ENCODE results near the gene NOP53. TPM values are rescaled to one million over a fixed set of nuclear protein-coding genes. Genes with fewer than 3 reads are reported as not detected.

NOP53 gene
- total RNA-seq, 6 donors from 2014 or later: 261 to 432 (median 282) TPM

DNA sequence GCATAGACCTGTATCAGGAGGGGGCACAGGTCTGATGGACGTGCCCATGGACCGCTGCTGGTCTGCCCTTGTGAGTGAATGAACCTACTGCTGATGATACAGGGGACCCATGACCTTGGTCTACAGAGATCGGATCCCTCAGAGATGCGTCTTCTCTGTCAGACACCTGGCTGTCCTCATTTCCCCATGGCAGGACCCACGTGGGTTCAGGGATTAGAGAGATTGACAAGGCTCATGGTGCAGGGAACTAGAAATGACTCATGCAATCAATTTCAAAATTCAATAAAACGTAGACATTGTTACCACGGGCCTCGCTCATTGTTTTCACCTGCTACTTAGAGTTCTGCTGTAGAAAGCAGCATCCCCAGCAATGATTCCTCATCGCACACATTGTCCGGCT lies 60.0 kb downstream of the NOP53 start:
- no peaks in the 10 kb centered on the region for H3K4me1 ChIP-seq
- H3K27ac ChIP-seq: no peak overlapping the region
- no peaks in the 10 kb centered on the region for H3K36me3 ChIP-seq
- DNase-seq (no peak), ATAC-seq (ENCODE audit: low FRiP score in 2 of 2) (no peak)
- TF ChIP-seq, protein P1, sequence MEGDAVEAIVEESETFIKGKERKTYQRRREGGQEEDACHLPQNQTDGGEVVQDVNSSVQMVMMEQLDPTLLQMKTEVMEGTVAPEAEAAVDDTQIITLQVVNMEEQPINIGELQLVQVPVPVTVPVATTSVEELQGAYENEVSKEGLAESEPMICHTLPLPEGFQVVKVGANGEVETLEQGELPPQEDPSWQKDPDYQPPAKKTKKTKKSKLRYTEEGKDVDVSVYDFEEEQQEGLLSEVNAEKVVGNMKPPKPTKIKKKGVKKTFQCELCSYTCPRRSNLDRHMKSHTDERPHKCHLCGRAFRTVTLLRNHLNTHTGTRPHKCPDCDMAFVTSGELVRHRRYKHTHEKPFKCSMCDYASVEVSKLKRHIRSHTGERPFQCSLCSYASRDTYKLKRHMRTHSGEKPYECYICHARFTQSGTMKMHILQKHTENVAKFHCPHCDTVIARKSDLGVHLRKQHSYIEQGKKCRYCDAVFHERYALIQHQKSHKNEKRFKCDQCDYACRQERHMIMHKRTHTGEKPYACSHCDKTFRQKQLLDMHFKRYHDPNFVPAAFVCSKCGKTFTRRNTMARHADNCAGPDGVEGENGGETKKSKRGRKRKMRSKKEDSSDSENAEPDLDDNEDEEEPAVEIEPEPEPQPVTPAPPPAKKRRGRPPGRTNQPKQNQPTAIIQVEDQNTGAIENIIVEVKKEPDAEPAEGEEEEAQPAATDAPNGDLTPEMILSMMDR (IDR thresholded peaks at IDR 0.05): no peak
- TF ChIP-seq POLR2AphosphoS5 (IDR thresholded peaks at IDR 0.05) (no peak), POLR2A (IDR thresholded peaks at IDR 0.05) (no peak), EP300 (IDR thresholded peaks at IDR 0.05) (no peak)
- no peaks in the 10 kb centered on the region for H3K9me3 ChIP-seq
- no peaks in the 10 kb centered on the region for H3K27me3 ChIP-seq
- H3K4me3 ChIP-seq: no peak overlapping the region
- WGBS, 2 donors: 82% methylated on average over 10 of the region's 10 CpGs

DNA sequence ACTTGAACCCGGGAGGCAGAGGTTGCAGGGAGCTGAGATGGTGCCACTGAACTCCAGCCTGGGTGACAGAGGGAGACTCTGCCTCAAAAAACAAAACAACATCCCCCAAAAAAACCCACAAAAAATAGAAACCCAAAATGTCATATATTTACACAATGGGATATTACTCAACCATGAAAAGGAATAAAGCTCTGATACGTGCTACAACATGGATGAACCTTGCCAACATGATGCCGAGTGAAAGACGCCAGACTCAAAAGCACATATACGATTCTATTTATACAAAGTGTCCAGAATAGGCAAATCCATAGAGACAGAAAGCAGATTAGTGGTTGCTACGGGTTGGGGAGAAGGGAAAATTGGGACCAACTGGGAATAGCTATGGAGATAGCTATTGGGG lies 61.1 kb downstream of the NOP53 start:
- H3K27me3 ChIP-seq: no peaks in the 10 kb centered on the region
- no peaks in the 10 kb centered on the region for H3K4me1 ChIP-seq
- DNase-seq: no peak
- no peak overlapping the region for H3K4me3 ChIP-seq
- TF ChIP-seq POLR2AphosphoS5 (IDR thresholded peaks at IDR 0.05): no peak
- TF ChIP-seq, protein P1 (IDR thresholded peaks at IDR 0.05): no peak
- TF ChIP-seq POLR2A (IDR thresholded peaks at IDR 0.05): no peak
- no peak for TF ChIP-seq EP300 (IDR thresholded peaks at IDR 0.05)
- no peaks in the 10 kb centered on the region for H3K9me3 ChIP-seq
- H3K36me3 ChIP-seq: no peaks in the 10 kb centered on the region
- 90 to 94% methylated on average over 6 of the region's 6 CpGs for WGBS, 2 donors
- no peak for ATAC-seq (ENCODE audit: low FRiP score in 2 of 2)
- H3K27ac ChIP-seq: no peak overlapping the region

Small RNAs within 50 kb of the gene (small RNA-seq; reads per million reads assigned to genes)
- gene AC008745.1: 0 reads per million in 4 donors
- gene SNORD23: 0 reads per million in 4 donors

Other genes with a start within 250 kb of the NOP53 start
- gene NAPA, start 230.5 kb upstream of the NOP53 start, total RNA-seq: 100 to 1,000 TPM; 107 to 183 (median 152) TPM
- gene ZNF541, start 172.4 kb upstream of the NOP53 start, total RNA-seq: 1 to 10 TPM in 1 of 6 donors, under 1 TPM in 5; 0.20 to 2.1 (median 0.42) TPM
- 10 to 100 TPM in 4 of 6 donors, 1 to 10 TPM in 2; 5.0 to 66.1 (median 15.2) TPM for gene BICRA, start 136.4 kb upstream of the NOP53 start, total RNA-seq
- 100 to 1,000 TPM in 4 of 6 donors, 10 to 100 TPM in 2; 80.7 to 426 (median 181) TPM for gene EHD2, start 32.1 kb upstream of the NOP53 start, total RNA-seq
- 100 to 1,000 TPM; 194 to 455 (median 325) TPM for gene SELENOW, start 33.2 kb downstream of the NOP53 start, total RNA-seq
- gene TPRX1, start 59.0 kb downstream of the NOP53 start, total RNA-seq: not detected
- gene CRX, start 76.4 kb downstream of the NOP53 start, total RNA-seq: not detected
- not detected for gene TPRX2, start 113.7 kb downstream of the NOP53 start, total RNA-seq
- under 1 TPM in 2 of 6 donors, not detected in 4; 0.20 to 0.31 TPM for gene SULT2A1, start 140.8 kb downstream of the NOP53 start, total RNA-seq
- gene BSPH1, start 246.6 kb downstream of the NOP53 start, total RNA-seq: not detected
- gene ELSPBP1, start 249.1 kb downstream of the NOP53 start, total RNA-seq: not detected